Activated naive CD4-positive, alpha-beta T cell treated with anti-CD3 and anti-CD28 coated beads, Interleukin-2, amount 10 ng/mL, durations not matched to agents 7 days and 5 days (primary cell): ENCODE results near the gene ASMTL.
A peak's percentile ranks its signal among the peaks of the same experiment; 100 is the strongest.
"Not testable (repeated sequence)": the region's sequence is repeated elsewhere in the genome, so short reads cannot be mapped to it uniquely, and the experiment has no call there.

ENCODE experiments used
- CTCF ChIA-PET: fragments of 350-600 bp; sonication (Branson Sonifier 250); formaldehyde crosslinking; loops from one replicate; lab custom pipeline; 2021; ENCODE audit warnings: antibody characterized with exemption; lab: Charles Lee
- DNase-seq: peaks from one replicate; pipeline ENCODE4 v3.0.0-alpha.2; 2020
- H3K27ac Mint-ChIP-seq: one replicate; pipeline ENCODE4 v1.8.0; 2021; ENCODE audit warnings: mild to moderate bottlenecking, moderate library complexity, mixed read lengths
- H3K27me3 Mint-ChIP-seq: one replicate; pipeline ENCODE4 v1.8.0; 2021; ENCODE audit warnings: mild to moderate bottlenecking, mixed read lengths
- H3K36me3 Mint-ChIP-seq: one replicate; pipeline ENCODE4 v1.8.0; 2021; ENCODE audit warnings: mixed read lengths
- H3K4me1 Mint-ChIP-seq: one replicate; pipeline ENCODE4 v1.8.0; 2021; ENCODE audit warnings: mixed read lengths
- H3K4me3 Mint-ChIP-seq: one replicate; pipeline ENCODE4 v1.8.0; 2021; ENCODE audit warnings: mild to moderate bottlenecking, moderate library complexity, mixed read lengths
- H3K9me3 Mint-ChIP-seq: one replicate; pipeline ENCODE4 v1.8.0; 2021; ENCODE audit warnings: mixed read lengths

The ASMTL gene

DNA sequence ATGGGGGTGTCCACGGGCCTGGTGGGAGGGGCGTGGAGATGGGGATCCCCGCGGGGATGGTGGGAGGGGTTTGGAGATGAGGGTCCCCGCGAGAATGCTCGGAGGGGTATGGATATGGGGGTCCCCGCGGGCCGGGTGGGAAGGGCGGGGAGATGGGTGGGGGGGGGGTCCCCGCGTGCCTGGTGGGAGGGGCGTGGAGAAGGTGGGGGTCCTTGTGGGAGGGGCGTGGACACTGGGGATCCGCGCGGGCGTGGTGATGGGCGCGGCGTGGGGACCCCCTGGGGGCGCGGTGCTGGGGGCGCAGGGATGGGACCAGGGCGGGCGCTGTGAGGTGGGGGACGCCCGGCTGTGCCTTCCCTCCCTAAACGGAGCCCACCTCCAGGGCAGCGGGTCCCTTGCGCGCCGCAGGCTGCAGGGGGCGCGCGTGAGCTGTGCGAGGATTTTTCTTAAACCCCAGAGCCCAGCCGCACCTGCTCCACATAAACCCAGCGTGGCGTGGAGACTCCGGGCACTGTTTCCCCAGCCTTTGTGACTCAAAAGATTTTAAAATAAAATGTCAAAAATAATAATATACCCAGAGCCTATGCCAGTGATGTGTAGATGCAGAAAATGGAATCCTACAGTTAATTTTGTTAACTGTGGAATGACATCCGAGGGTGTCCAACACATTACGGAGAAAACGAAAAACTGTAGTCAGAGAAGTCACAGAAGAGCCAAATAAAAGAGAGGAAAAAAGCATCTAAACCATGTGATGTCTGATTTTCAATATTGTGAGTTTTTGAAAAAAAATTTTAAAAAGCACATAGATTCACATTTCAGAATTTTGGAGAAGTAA, 1.5 kb upstream of the ASMTL start:
- Mint-ChIP-seq H3K27me3 (no peaks in the 10 kb centered on the region), H3K27ac (peak overlapping the region; percentile 86), H3K4me1 (peaks cover 21% of the 10 kb centered on the region), H3K4me3 (peak overlapping the region; percentile 69), H3K9me3 (peaks cover 10% of the 10 kb centered on the region), H3K36me3 (peaks cover 10% of the 10 kb centered on the region)
- DNase-seq: peak; percentile 91
- CTCF ChIA-PET: no interaction called here

DNA sequence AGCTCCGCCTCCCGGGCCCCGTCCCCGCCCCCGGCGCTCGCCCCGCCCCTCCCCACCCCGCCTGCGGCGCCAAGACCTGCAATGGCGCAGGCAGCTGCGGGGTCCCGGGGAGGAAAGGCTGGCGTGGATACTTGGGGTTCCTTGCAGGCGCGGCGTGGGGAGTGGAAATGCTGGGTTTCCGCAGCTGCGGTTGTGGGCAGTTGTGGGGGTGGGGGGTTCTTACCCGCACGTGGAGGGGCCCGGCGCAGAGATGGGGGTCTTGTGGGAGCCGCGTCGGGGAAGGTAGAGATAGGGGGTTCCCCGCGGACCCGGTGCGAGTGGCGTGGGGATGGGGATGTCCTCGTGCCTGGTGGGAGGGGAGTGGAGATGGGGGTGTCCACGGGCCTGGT, 680 bp upstream of the ASMTL start:
- Mint-ChIP-seq H3K9me3 (peaks cover 18% of the 10 kb centered on the region), H3K27ac (peak overlapping the region; percentile 90), H3K27me3 (no peaks in the 10 kb centered on the region), H3K4me3 (peak overlapping the region; percentile 77), H3K4me1 (peaks cover 29% of the 10 kb centered on the region), H3K36me3 (peaks cover 18% of the 10 kb centered on the region)
- no peak for DNase-seq
- CTCF ChIA-PET: no interaction called here

DNA sequence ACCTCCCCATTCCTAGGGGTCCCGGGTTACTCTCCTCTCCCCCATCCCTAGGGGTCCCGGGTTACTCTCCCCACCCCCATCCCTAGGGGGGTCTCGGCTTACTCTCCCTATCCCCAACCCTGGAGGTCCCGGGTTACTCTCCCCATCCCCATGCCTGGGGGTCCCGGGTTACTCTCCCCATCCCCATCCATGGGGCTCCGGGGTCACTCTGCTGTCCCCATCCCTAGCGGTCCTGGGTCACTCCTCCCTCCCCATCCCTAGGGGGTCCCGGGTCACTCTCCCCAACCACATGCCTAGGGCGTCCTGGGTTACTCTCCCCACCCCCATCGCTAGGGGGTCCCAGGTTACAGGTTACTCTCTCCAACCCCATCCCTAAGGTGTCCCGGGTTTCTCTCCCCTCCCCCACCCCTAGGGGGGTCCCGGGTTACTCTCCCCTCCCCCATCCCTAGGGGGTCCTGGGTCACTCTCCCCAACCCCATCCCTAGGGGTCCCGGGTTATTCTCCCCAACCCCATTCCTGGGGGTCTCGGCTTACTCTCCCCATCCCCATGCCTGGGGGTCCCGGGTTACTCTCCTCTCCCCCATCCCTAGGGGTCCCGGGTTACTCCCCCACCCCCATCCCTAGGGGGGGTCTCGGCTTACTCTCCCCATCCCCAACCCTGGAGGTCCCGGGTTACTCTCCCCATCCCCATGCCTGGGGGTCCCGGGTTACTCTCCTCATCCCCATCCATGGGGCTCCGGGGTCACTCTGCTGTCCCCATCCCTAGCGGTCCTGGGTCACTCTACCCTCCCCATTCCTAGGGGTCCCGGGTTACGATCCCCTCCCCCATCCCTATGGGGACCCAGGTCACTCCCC, 821 bp downstream of the ASMTL start:
- Mint-ChIP-seq H3K27ac (peak overlapping the region; percentile 90), H3K9me3 (peaks cover 33% of the 10 kb centered on the region), H3K4me3 (peak overlapping the region; percentile 77), H3K4me1 (peaks cover 39% of the 10 kb centered on the region), H3K36me3 (peaks cover 32% of the 10 kb centered on the region), H3K27me3 (no peaks in the 10 kb centered on the region)
- CTCF ChIA-PET: no interaction called here
- DNase-seq: peak; percentile 48

DNA sequence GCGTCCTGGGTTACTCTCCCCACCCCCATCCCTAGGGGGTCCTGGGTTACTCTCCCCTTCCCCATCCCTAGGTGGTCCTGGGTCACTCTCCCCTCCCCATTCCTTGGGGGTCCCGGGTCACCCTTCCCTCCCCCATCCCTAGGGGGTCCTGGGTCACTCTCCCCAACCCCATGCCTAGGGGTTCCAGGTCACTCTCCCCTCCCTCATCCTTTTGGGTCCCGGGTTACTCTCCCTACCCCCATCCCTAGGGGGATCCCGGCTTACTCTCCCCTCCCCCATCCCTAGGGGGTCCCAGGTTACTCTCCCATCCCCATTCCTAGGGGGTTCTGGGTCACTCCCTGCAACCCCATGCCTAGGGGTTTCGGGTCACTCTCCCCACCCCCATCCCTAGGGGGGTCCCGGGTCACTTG, 1.5 kb downstream of the ASMTL start:
- CTCF ChIA-PET: no interaction called here
- DNase-seq: peak; percentile 31
- H3K9me3 Mint-ChIP-seq: peaks cover 37% of the 10 kb centered on the region
- peak overlapping the region; percentile 77 for H3K4me3 Mint-ChIP-seq
- H3K4me1 Mint-ChIP-seq: peaks cover 36% of the 10 kb centered on the region
- H3K27ac Mint-ChIP-seq: no peak overlapping the region
- peaks cover 36% of the 10 kb centered on the region for H3K36me3 Mint-ChIP-seq
- no peaks in the 10 kb centered on the region for H3K27me3 Mint-ChIP-seq

DNA sequence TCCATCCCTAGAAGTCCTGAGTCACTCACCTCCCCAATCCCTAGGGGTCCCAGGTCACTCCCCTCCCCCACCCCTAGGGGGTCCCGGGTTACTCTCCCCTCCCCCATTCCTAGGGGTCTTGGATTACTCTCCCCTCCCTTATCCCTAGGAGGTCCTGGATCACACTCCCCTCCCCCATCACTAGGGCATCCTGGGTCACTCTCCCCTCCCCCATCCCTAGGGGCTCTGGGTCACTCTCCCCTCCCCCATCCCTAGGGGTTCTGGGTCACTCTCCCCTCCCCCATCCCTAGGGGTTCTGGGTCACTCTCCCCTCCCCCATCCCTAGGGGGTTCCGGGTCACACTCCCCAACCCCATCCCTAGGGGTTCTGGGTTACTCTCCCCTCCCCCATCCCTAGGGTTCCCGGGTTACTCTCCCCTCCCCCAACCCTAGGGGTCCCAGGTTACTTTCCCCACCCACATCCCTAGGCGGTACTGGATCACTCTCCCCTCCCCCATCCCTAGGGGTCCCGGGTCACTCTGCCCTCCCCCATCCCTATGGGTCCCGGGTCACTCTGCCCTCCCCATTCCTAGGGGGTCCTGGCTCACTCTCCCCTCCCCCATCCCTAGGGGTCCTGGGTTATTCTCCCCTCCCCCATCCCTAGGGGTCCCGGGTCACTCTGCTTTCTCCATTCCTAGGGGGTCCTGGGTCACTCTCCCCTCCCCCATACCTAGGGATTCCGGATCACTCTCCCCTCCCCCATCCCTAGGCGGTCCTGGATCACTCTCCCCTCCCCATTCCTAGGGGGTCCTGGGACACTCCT, 2.1 kb downstream of the ASMTL start:
- Mint-ChIP-seq H3K27me3 (no peaks in the 10 kb centered on the region), H3K4me1 (peaks cover 32% of the 10 kb centered on the region), H3K4me3 (no peak overlapping the region), H3K36me3 (peaks cover 39% of the 10 kb centered on the region), H3K9me3 (peaks cover 41% of the 10 kb centered on the region), H3K27ac (no peak overlapping the region)
- DNase-seq: peak; percentile 31
- CTCF ChIA-PET: no interaction called here

- Mint-ChIP-seq H3K36me3 (peaks cover 45% of the 10 kb centered on the region), H3K27ac (no peak overlapping the region), H3K9me3 (peaks cover 48% of the 10 kb centered on the region), H3K4me1 (peaks cover 29% of the 10 kb centered on the region), H3K4me3 (no peak overlapping the region), H3K27me3 (no peaks in the 10 kb centered on the region)
- CTCF ChIA-PET: no interaction called here
- DNase-seq: peak; percentile 10
Measured at GRCh38 chrX:1449823-1450149, 2.9 kb downstream of the ASMTL start.

DNA sequence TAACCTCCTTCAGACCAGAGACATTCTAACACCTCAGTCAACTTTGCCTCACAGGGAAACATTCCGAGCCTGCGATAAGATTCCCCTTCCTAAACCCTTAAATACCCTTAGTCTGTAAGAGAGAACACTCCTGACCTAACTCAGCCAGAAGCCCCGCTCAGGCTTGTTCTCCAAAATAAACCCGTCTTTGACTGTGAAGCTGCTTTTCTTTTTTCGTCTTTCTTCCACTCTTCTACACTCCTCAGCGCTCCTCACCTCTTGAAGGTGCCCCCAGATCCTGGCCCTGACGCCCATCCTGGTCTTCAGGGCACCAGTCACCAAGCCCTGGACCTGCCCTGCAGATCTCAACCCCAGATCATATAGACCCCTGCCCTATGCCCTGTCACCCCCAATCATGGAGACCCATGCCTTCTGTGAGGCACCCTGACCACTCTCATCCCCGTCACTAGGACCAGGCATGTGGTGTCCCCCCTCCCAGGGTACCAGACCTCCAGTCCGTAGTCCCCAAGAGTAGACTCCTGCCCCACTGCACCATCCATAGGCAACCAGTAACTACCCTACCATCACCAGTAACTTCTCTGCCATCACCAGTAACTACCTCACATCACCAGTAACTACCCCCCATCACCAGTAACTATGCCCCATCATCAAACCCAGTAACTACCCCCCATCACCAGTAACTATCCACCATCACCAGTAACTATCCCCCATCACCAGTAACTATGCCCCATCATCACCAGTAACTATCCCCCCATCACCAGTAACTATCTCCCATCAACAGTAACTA, 3.5 kb downstream of the ASMTL start:
- Mint-ChIP-seq H3K4me3 (no peak overlapping the region), H3K9me3 (peaks cover 53% of the 10 kb centered on the region), H3K27me3 (no peaks in the 10 kb centered on the region), H3K4me1 (peaks cover 24% of the 10 kb centered on the region), H3K27ac (peak overlapping the region; percentile 75), H3K36me3 (peaks cover 50% of the 10 kb centered on the region)
- peak; percentile 18 for DNase-seq
- CTCF ChIA-PET: no interaction called here

DNA sequence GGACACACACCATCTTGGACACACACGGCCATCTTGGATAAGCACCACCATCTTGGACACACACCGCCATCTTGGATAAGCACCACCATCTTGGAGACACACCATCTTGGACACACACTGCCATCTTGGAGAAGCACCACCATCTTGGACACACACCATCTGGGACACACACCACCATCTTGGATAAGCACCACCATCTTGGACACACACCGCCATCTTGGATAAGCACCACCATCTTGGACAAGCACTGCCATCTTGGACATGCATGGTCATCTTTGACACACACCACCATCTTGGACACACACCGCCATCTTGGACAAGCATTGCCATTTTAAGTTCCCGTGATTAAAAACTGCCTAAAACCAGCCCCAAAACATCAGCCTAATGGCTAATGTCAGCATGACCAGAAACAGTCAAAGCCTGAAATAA, 4.1 kb downstream of the ASMTL start:
- peak; percentile 13 for DNase-seq
- H3K36me3 Mint-ChIP-seq: peaks cover 56% of the 10 kb centered on the region
- H3K27me3 Mint-ChIP-seq, CTCF ChIA-PET, H3K4me3 Mint-ChIP-seq: not testable (repeated sequence)
- peaks cover 24% of the 10 kb centered on the region for H3K4me1 Mint-ChIP-seq
- peak overlapping the region; percentile 79 for H3K27ac Mint-ChIP-seq
- peaks cover 57% of the 10 kb centered on the region for H3K9me3 Mint-ChIP-seq

DNA sequence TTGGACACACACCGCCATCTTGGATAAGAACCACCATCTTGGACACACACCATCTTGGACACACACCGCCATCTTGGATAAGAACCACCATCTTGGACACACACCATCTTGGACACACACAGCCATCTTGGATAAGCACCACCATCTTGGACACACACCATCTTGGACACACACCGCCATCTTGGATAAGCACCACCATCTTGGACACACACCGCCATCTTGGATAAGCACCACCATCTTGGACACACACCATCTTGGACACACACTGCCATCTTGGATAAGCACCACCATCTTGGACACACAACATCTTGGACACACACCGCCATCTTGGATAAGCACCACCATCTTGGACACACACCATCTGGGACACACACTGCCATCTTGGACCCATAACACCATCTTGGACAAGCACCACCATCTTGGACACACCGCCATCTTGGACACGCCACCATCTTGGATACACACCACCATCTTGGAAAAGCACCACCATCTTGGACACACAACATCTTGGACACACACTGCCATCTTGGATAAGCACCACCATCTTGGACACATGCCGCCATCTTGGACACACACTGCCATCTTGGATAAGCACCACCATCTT, 4.6 kb downstream of the ASMTL start:
- CTCF ChIA-PET, H3K27me3 Mint-ChIP-seq, H3K4me3 Mint-ChIP-seq: not testable (repeated sequence)
- Mint-ChIP-seq H3K9me3 (peaks cover 61% of the 10 kb centered on the region), H3K27ac (peak overlapping the region; percentile 79), H3K4me1 (peaks cover 24% of the 10 kb centered on the region), H3K36me3 (peaks cover 59% of the 10 kb centered on the region)
- DNase-seq: peak; percentile 23

- H3K4me3 Mint-ChIP-seq, H3K27me3 Mint-ChIP-seq, CTCF ChIA-PET: not testable (repeated sequence)
- peak overlapping the region; percentile 7 for H3K27ac Mint-ChIP-seq
- DNase-seq: peak; percentile 33
- H3K36me3 Mint-ChIP-seq: peaks cover 67% of the 10 kb centered on the region
- peaks cover 63% of the 10 kb centered on the region for H3K9me3 Mint-ChIP-seq
- peaks cover 24% of the 10 kb centered on the region for H3K4me1 Mint-ChIP-seq
Measured at GRCh38 chrX:1446984-1447968, 5.4 kb downstream of the ASMTL start.

- CTCF ChIA-PET: no interaction called here
- Mint-ChIP-seq H3K36me3 (peaks cover 71% of the 10 kb centered on the region), H3K27ac (no peak overlapping the region), H3K9me3 (peaks cover 60% of the 10 kb centered on the region), H3K4me3 (no peak overlapping the region), H3K4me1 (peaks cover 20% of the 10 kb centered on the region), H3K27me3 (no peaks in the 10 kb centered on the region)
- peak; percentile 17 for DNase-seq
Measured at GRCh38 chrX:1444561-1445500, 7.9 kb downstream of the ASMTL start.
